DND-41 (cell line): ENCODE data around the gene HRAS.

Source experiments
- ATAC-seq: fragments of 200-7000 bp; cut with Tn5 transposase; 3 replicates; pipeline ENCODE4 v1.9.1; 2021; ENCODE audit warnings: low read depth; ENCODE audit not compliant: insufficient read depth
- DNase-seq: peaks from one replicate; pipeline ENCODE4 v3.0.0-alpha.2; 2020
- H2AFZ ChIP-seq: 2 replicates; pipeline ENCODE4 v1.6.0; 2012; ENCODE audit warnings: low read depth, low read length
- H3K27ac ChIP-seq: 2 replicates; pipeline ENCODE4 v1.5.1; 2012; ENCODE audit warnings: low read length, inconsistent platforms
- H3K27me3 ChIP-seq: fragments of 200-600 bp; sonication (generic); 2 replicates; pipeline ENCODE4 v1.6.0; 2012; ENCODE audit warnings: low read length, mild to moderate bottlenecking, inconsistent platforms; ENCODE audit not compliant: insufficient read depth, poor library complexity
- H3K36me3 ChIP-seq: 2 replicates; pipeline ENCODE4 v1.5.1; 2012; ENCODE audit warnings: low read length, inconsistent platforms; ENCODE audit not compliant: insufficient read depth
- H3K4me1 ChIP-seq: 2 replicates; pipeline ENCODE4 v1.5.1; 2012; ENCODE audit warnings: mild to moderate bottlenecking, low read length; ENCODE audit not compliant: insufficient read depth
- H3K4me2 ChIP-seq: 2 replicates; pipeline ENCODE4 v1.6.0; 2012; ENCODE audit warnings: mild to moderate bottlenecking, moderate library complexity, low read length, inconsistent platforms; ENCODE audit not compliant: insufficient read depth
- H3K4me3 ChIP-seq, 2 experiments: fragments of 200-600 bp in 1 of 2; shearing (Covaris generic) in 1 of 2; 2 replicates each; pipeline ENCODE4 v1.5.1; 2012 to 2016; ENCODE audit warnings: inconsistent platforms in 2 of 2, low read length in 2 of 2, mild to moderate bottlenecking in 2 of 2, low read depth in 1 of 2, moderate library complexity in 1 of 2
- H3K79me2 ChIP-seq: 2 replicates; pipeline ENCODE4 v1.6.0; 2012; ENCODE audit warnings: low read length, inconsistent platforms; ENCODE audit not compliant: insufficient read depth
- H3K9ac ChIP-seq: 2 replicates; pipeline ENCODE4 v1.6.0; 2012; ENCODE audit warnings: low read depth, mild to moderate bottlenecking, inconsistent platforms, low read length, moderate library complexity
- H3K9me3 ChIP-seq: 2 replicates; pipeline ENCODE4 v1.5.1; 2012; ENCODE audit warnings: low read length, moderate library complexity, mild to moderate bottlenecking, inconsistent platforms; ENCODE audit not compliant: insufficient read depth, severe bottlenecking
- H4K20me1 ChIP-seq: 2 replicates; pipeline ENCODE4 v1.6.0; 2012; ENCODE audit warnings: low read length; ENCODE audit not compliant: insufficient read depth
- CTCF ChIP-seq: IDR thresholded peaks from 2 replicates; pipeline ENCODE4 v1.5.1; 2012; ENCODE audit warnings: borderline replicate concordance, low read length, moderate library complexity, mild to moderate bottlenecking; ENCODE audit not compliant: poor library complexity, severe bottlenecking; ENCODE audit errors: extremely low read depth
- EZH2 ChIP-seq: IDR thresholded peaks from 3 replicates; pipeline ENCODE4 v1.6.1; 2012; ENCODE audit warnings: borderline replicate concordance, low read depth, mild to moderate bottlenecking, moderate library complexity, low read length, inconsistent platforms; ENCODE audit not compliant: severe bottlenecking

The HRAS gene

GRCh38 chr11:492427-493226 is 42.7 kb downstream of the HRAS start:
- Histone ChIP-seq H3K79me2 (no peaks in the 10 kb centered on the region), H2AFZ (no peak overlapping the region), H3K36me3 (peaks cover 67% of the 10 kb centered on the region), H3K4me1 (no peaks in the 10 kb centered on the region), H3K27me3 (no peaks in the 10 kb centered on the region), H3K9ac (no peak overlapping the region), H3K4me3 (no peak overlapping the region), H4K20me1 (peaks cover 6% of the 10 kb centered on the region), H3K4me2 (no peak overlapping the region), H3K27ac (no peak overlapping the region), H3K9me3 (no peaks in the 10 kb centered on the region)
- TF ChIP-seq CTCF: no peak
- TF ChIP-seq EZH2: no peak
- ATAC-seq (0 out of 3 replicates have a peak, but pooled peaks have one; percentile 21), DNase-seq (no peak)

GRCh38 chr11:491358-491757 is 44.0 kb downstream of the HRAS start:
- Histone ChIP-seq H3K27me3 (no peaks in the 10 kb centered on the region), H3K4me1 (no peaks in the 10 kb centered on the region), H3K36me3 (peaks cover 62% of the 10 kb centered on the region), H2AFZ (no peak overlapping the region), H3K9me3 (no peaks in the 10 kb centered on the region), H3K79me2 (no peaks in the 10 kb centered on the region), H3K9ac (no peak overlapping the region), H3K4me2 (no peak overlapping the region), H3K27ac (no peak overlapping the region), H4K20me1 (peaks cover 7% of the 10 kb centered on the region; the same call in 1 of the 2 replicates), H3K4me3 (no peak overlapping the region)
- ATAC-seq (no peak), DNase-seq (no peak)
- TF ChIP-seq CTCF: no peak
- no peak for TF ChIP-seq EZH2

- DNase-seq: no peak
- no peaks in the 10 kb centered on the region for H3K27me3 ChIP-seq
- ATAC-seq: no peak
- peaks cover 7% of the 10 kb centered on the region; the same call in 1 of the 2 replicates for H4K20me1 ChIP-seq
- H3K9me3 ChIP-seq: no peaks in the 10 kb centered on the region
- H2AFZ ChIP-seq: no peak overlapping the region
- H3K9ac ChIP-seq: no peak overlapping the region
- TF ChIP-seq EZH2 (no peak), CTCF (no peak)
- no peak overlapping the region for H3K4me3 ChIP-seq
- peaks cover 60% of the 10 kb centered on the region for H3K36me3 ChIP-seq
- H3K79me2 ChIP-seq: no peaks in the 10 kb centered on the region
- H3K4me1 ChIP-seq: no peaks in the 10 kb centered on the region
- H3K4me2 ChIP-seq: no peak overlapping the region
- no peak overlapping the region for H3K27ac ChIP-seq
These were observed 44.5 kb downstream of the HRAS start for GRCh38 chr11:490930-491260.
